Cardiac fibroblast (primary cell): Measurements from ENCODE around the gene HRH3.

ENCODE experiments used
- DNase-seq, 2 donors: peaks; one replicate each; pipeline versions ENCODE4 v3.0.0 to v3.0.0-alpha.2; 2010; ENCODE audit warnings: low read depth in 2 of 2
- H3K4me3 ChIP-seq, 2 donors: replicated peaks in 1 of 2; 1 replicate in 1 of 2; 2 replicates in 1 of 2; pipeline ENCODE4 v1.5.1; 2011; ENCODE audit warnings: low read depth in 2 of 2, low read length in 2 of 2, mild to moderate bottlenecking in 2 of 2, moderate library complexity in 1 of 2
- CTCF ChIP-seq: IDR thresholded peaks from one replicate; pipeline ENCODE4 v1.5.1; 2011; ENCODE audit warnings: low read depth, mild to moderate bottlenecking, low read length, inconsistent platforms

HRH3 gene

GRCh38 chr20:62240020-62240685, 20.1 kb upstream of the HRH3 start:
- H3K4me3 ChIP-seq, result no peak overlapping the region
- no peak for DNase-seq
- TF ChIP-seq CTCF, result no peak

- no peak for TF ChIP-seq CTCF
- no peak for DNase-seq
- H3K4me3 ChIP-seq, result peak overlapping the region; percentile 60 to 68
Observed at GRCh38 chr20:62239278-62239879, 19.3 kb upstream of the HRH3 start.

GRCh38 chr20:62238569-62239277, 18.6 kb upstream of the HRH3 start:
- DNase-seq, result peak in 1 of 2 donors; percentile 13
- peak overlapping the region; percentile 60 to 68 for H3K4me3 ChIP-seq
- TF ChIP-seq CTCF, result no peak

GRCh38 chr20:62237801-62238568, 17.9 kb upstream of the HRH3 start, which contains the start of gene OSBPL2:
TSS of gene OSBPL2 (plus strand) at chr20:62238521. CDS start at chr20:62256185, 17,664 bp downstream.
- DNase-seq, result peak; percentile 98
- H3K4me3 ChIP-seq, result peak within 1 kb of the TSS; percentile 60 to 68
- TF ChIP-seq CTCF, result no peak

- TF ChIP-seq CTCF, result no peak
- no peak overlapping the region for H3K4me3 ChIP-seq
- no peak for DNase-seq
Observed at GRCh38 chr20:62237514-62237800, 17.4 kb upstream of the HRH3 start.

GRCh38 chr20:62236766-62237513, 16.9 kb upstream of the HRH3 start:
- TF ChIP-seq CTCF, result no peak
- H3K4me3 ChIP-seq, result no peak overlapping the region
- DNase-seq, result no peak
